Uterus (tissue), 4 donors: ENCODE data around the gene PPARGC1A. TPM values are rescaled to one million over a fixed set of nuclear protein-coding genes. Genes with fewer than 3 reads are reported as not detected.

Experiments used
- DNase-seq, 2 donors: peaks; one replicate each; pipeline ENCODE4 v3.0.0-alpha.2; 2019 to 2020
- H3K27ac ChIP-seq, 2 donors: fragments of 200-600 bp; sonication (generic); 1 replicate in 1 of 2; 2 replicates in 1 of 2; pipeline ENCODE4 v1.5.1; 2016 to 2018
- H3K27me3 ChIP-seq, 2 donors: fragments of 200-600 bp; sonication (generic); one replicate each; pipeline ENCODE4 v1.5.1; 2018 to 2019; ENCODE audit warnings: control low read depth in 1 of 2
- H3K36me3 ChIP-seq, 2 donors: fragments of 200-600 bp; sonication (generic); one replicate each; pipeline ENCODE4 v1.5.1; 2019; ENCODE audit warnings: control low read depth in 1 of 2
- H3K4me1 ChIP-seq, 2 donors: fragments of 200-600 bp; sonication (generic); one replicate each; pipeline ENCODE4 v1.5.1; 2018 to 2019; ENCODE audit warnings: control low read depth in 1 of 2
- H3K4me3 ChIP-seq, 2 donors: fragments of 200-600 bp; sonication (generic); 1 replicate in 1 of 2; 2 replicates in 1 of 2; pipeline ENCODE4 v1.5.1; 2018 to 2019; ENCODE audit warnings: mild to moderate bottlenecking in 1 of 2
- H3K9me3 ChIP-seq, 2 donors: fragments of 200-600 bp; sonication (generic); one replicate each; pipeline ENCODE4 v1.5.1; 2019; ENCODE audit warnings: control low read depth in 1 of 2
- POLR2A ChIP-seq, 2 donors: fragments of 450-650 bp; IDR thresholded peaks; one replicate each; pipeline ENCODE4 v1.6.1; 2016; ENCODE audit warnings: antibody characterized with exemption in 2 of 2, mild to moderate bottlenecking in 1 of 2, moderate library complexity in 1 of 2
- intact Hi-C: fragments of 100-400 bp; cut with DNase I; formaldehyde crosslinking; loops from one replicate; pipeline ENCODE4 v1.15.1; 2023; ENCODE audit warnings: low total_unique reads
- total RNA-seq, 4 donors: library from RNA; depleted of rRNA in 3 of 4; stranded (reverse); fragments of >200 nt in 3 of 4; gene quantifications; one replicate each; pipeline versions ENCODE4 v1.1.0 to v1.2.4, GENCODE V29; 2014 to 2023
- TF ChIP-seq, protein P1 (sequence below), 4 experiments: fragments of 200-600 bp in 2 of 4; fragments of 450-650 bp in 2 of 4; sonication (generic) in 2 of 4; IDR thresholded peaks; one replicate each; pipeline ENCODE4 v1.5.1; 2016 to 2019; ENCODE audit warnings: antibody characterized with exemption in 4 of 4, mild to moderate bottlenecking in 2 of 4, moderate library complexity in 1 of 4
- donor health status: DM: yes; HTN: yes; CAD: no.

The PPARGC1A gene
- total RNA-seq, 4 donors from 2014 or later = 1.5 to 6.0 (median 3.2) TPM

GRCh38 chr4:23762551-23762950, 127.3 kb downstream of the PPARGC1A start:
- Histone ChIP-seq H3K27me3 (no peaks in the 10 kb centered on the region), H3K4me3 (no peak overlapping the region), H3K36me3 (no peaks in the 10 kb centered on the region), H3K9me3 (no peaks in the 10 kb centered on the region), H3K4me1 (no peaks in the 10 kb centered on the region), H3K27ac (no peak overlapping the region)
- intact Hi-C loops = no loop called here
- no peak for DNase-seq
- TF ChIP-seq, protein P1, sequence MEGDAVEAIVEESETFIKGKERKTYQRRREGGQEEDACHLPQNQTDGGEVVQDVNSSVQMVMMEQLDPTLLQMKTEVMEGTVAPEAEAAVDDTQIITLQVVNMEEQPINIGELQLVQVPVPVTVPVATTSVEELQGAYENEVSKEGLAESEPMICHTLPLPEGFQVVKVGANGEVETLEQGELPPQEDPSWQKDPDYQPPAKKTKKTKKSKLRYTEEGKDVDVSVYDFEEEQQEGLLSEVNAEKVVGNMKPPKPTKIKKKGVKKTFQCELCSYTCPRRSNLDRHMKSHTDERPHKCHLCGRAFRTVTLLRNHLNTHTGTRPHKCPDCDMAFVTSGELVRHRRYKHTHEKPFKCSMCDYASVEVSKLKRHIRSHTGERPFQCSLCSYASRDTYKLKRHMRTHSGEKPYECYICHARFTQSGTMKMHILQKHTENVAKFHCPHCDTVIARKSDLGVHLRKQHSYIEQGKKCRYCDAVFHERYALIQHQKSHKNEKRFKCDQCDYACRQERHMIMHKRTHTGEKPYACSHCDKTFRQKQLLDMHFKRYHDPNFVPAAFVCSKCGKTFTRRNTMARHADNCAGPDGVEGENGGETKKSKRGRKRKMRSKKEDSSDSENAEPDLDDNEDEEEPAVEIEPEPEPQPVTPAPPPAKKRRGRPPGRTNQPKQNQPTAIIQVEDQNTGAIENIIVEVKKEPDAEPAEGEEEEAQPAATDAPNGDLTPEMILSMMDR (IDR thresholded peaks at IDR 0.05) = no peak
- no peak for TF ChIP-seq POLR2A (IDR thresholded peaks at IDR 0.05)

DNA sequence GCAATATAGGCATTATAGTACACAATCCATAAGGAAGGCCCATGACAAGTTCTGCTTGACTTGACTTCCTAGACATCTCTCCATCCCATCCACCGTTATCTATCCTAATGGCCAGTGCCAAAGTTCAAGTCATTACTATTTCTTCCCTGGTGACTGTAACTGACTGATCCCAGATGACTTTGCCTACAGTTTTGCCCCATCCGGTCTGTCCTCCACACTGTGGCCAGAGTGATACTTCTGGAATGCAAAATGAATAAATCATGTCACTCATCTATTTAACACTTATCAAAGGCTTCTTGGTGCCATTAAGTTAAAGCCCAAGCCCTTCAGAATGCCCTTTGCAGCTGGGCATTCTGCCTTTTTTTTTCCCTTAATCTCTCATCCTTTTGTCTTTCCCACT, 130.8 kb downstream of the PPARGC1A start:
- no peak for DNase-seq

GRCh38 chr4:23754688-23755087, 135.2 kb downstream of the PPARGC1A start:
- intact Hi-C loops = no loop called here
- no peak for DNase-seq
- no peak overlapping the region for H3K27ac ChIP-seq
- no peaks in the 10 kb centered on the region for H3K36me3 ChIP-seq
- no peaks in the 10 kb centered on the region for H3K4me1 ChIP-seq
- H3K27me3 ChIP-seq = no peaks in the 10 kb centered on the region
- TF ChIP-seq POLR2A (IDR thresholded peaks at IDR 0.05) = no peak
- TF ChIP-seq, protein P1 (IDR thresholded peaks at IDR 0.05) = no peak
- no peaks in the 10 kb centered on the region for H3K9me3 ChIP-seq
- no peak overlapping the region for H3K4me3 ChIP-seq

More for the DNA sequence above, 130.8 kb downstream of the PPARGC1A start:
- Histone ChIP-seq H3K27ac (no peak overlapping the region), H3K4me1 (no peaks in the 10 kb centered on the region), H3K27me3 (no peaks in the 10 kb centered on the region), H3K9me3 (no peaks in the 10 kb centered on the region), H3K36me3 (no peaks in the 10 kb centered on the region), H3K4me3 (no peak overlapping the region)
- intact Hi-C loops = no loop called here
- TF ChIP-seq, protein P1 (IDR thresholded peaks at IDR 0.05) = no peak
- no peak for TF ChIP-seq POLR2A (IDR thresholded peaks at IDR 0.05)

GRCh38 chr4:23750125-23750524, 139.7 kb downstream of the PPARGC1A start:
- Histone ChIP-seq H3K27ac (no peak overlapping the region), H3K4me3 (no peak overlapping the region), H3K9me3 (no peaks in the 10 kb centered on the region), H3K4me1 (no peaks in the 10 kb centered on the region), H3K27me3 (no peaks in the 10 kb centered on the region), H3K36me3 (no peaks in the 10 kb centered on the region)
- DNase-seq = no peak
- intact Hi-C loops = no loop called here
- TF ChIP-seq, protein P1 (IDR thresholded peaks at IDR 0.05) = no peak
- no peak for TF ChIP-seq POLR2A (IDR thresholded peaks at IDR 0.05)

- intact Hi-C loops = no loop called here
- Histone ChIP-seq H3K27ac (no peak overlapping the region), H3K36me3 (no peaks in the 10 kb centered on the region), H3K27me3 (no peaks in the 10 kb centered on the region), H3K4me3 (no peak overlapping the region), H3K9me3 (no peaks in the 10 kb centered on the region), H3K4me1 (no peaks in the 10 kb centered on the region)
- no peak for DNase-seq
- TF ChIP-seq, protein P1 (IDR thresholded peaks at IDR 0.05) = no peak
- TF ChIP-seq POLR2A (IDR thresholded peaks at IDR 0.05) = no peak
These were observed 142.5 kb downstream of the PPARGC1A start for GRCh38 chr4:23747281-23747735.
